Measurements from ENCODE around the gene VASN. TPM values are rescaled to one million over a fixed set of nuclear protein-coding genes. Genes with fewer than 3 reads are reported as not detected.
"Not testable (repeated sequence)": the region's sequence is repeated elsewhere in the genome, so short reads cannot be mapped to it uniquely, and the experiment has no call there.

VASN gene
- 16.6 TPM for total RNA-seq

- peak; percentile 32 for ATAC-seq
Observed at GRCh38 chr16:4371357-4372000, at the start of gene VASN. Gene VASN (plus strand): TSS chr16:4371848. CDS start chr16:4380878, 9,030 bp downstream.

DNA sequence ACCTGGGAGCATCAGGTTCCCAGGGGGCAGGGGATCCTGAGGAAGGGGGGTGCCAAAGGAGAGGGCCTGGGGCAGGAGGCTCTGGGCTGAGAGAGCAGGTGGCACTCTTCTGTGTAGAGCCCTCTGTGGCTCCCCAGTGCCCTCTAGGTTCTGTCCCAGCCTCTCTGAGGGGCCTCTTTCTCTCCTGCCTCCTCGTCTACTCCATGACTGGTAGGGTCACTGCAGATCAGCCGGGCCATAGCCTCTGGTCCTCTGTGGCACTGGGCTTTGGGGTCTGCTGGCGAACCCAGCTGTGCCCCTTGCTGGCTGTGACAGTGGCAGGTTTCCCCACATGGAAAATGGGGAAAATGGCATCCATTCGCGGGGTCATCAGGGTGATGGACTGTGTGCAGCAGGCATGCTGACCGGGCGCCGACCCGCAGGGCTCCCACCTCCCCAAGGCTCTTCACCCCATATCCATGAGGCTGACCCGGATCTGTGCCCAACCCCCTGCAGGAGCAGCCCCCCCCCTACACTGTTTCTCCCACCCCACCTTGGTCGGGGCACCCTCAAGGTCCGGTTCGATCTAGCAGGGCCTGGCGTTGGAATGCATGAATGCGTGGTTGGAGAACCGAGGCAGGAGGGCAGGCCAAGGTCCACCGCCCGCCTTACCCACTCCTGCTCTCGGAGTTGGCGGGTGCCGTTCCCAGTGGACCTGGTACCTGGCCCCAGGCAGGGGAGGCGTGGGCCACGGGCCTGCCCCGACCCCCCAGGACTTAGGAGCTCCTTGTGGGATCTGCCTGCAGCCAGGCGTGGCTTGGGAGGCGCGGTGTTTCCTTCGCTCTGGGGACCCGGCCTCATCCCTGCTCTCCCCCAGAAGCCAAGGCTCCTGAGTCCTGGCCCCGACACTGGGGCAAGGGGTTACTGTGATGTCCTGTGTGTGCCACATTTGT, 49.3 kb upstream of the VASN start:
- ATAC-seq, result no peak

DNA sequence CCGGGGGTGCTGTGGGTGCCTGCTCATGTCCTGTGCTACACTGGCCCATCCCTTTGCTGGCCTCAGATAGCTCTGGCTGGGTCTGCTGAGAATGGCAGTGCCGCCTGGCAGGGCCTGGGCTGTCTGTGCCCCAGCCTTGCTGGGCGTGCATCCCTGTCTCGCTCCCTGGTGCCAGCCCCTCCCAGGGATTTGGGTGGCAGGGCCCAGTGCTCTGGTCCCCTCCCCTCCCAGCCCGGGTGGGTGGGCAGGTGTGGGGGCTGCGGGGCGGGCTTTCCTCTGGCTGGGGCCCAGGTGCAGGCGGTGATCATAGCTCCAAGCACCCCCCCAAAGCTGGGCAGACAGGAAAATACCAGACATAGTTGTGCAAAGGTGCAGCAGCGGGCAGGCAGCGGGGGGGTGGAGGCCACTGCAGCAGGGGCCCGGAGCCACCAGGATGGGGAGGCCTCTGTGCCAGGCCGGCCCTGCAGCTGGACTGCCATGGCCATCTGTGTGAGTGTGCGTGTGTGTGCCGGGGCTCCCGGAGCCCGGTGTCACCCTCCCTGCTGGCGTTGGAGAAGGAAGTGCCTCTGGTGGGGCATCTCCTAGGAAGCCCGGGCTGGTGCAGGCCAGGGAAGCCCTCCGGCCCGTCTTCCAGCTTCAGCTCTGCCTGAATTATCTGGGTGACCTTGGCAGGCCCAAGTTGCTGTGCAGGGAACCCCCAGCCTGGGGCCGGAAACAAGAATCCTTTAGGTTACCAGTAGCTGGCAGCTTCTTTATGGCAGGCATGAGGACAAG, 48.4 kb upstream of the VASN start:
- no peak for ATAC-seq

- no peak for ATAC-seq
Observed at GRCh38 chr16:4323845-4324488, 47.7 kb upstream of the VASN start.

- no peak for ATAC-seq
Observed at GRCh38 chr16:4324492-4325252, 47.0 kb upstream of the VASN start.

- ATAC-seq, result no peak
Observed at GRCh38 chr16:4325253-4325758, 46.3 kb upstream of the VASN start.

GRCh38 chr16:4327386-4328045, 44.1 kb upstream of the VASN start:
- ATAC-seq, result peak; percentile 4

DNA sequence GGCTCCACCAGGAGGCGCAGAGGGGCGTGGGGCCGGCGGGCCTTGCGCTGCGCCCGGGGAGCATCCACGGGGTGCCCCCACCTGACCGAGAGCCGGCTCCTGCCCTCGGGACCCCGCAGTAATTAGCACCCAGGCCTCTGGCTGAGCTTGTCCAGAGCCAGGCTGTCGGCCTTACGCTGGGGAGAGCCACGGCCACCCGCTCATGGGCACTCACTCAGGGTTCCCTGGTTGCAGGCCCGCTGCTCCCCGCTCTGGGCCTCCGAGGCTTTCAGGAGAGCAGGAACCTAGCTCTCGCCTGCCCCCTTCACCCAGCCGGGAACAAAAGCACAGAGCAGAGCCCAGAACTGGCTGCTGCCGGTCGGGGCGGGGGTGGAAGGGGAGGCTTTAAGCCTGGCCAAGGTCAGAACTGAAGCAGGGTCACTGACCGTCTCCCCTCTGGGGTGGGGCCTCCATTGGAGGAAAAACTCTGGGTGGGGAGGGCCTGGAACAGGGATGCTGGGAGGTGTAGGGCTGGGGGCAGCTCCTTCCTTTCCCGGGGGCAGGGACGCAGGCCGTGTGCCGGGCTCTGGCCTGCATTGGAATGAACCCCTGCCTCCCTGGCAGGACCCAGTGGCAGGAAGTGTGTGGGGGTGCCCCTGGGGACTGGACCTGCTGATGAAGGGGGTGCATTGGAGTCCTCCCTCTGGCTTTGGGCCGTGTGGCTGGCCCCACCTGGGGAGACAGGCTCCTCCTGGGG, 43.4 kb upstream of the VASN start:
- ATAC-seq, result peak; percentile 61

DNA sequence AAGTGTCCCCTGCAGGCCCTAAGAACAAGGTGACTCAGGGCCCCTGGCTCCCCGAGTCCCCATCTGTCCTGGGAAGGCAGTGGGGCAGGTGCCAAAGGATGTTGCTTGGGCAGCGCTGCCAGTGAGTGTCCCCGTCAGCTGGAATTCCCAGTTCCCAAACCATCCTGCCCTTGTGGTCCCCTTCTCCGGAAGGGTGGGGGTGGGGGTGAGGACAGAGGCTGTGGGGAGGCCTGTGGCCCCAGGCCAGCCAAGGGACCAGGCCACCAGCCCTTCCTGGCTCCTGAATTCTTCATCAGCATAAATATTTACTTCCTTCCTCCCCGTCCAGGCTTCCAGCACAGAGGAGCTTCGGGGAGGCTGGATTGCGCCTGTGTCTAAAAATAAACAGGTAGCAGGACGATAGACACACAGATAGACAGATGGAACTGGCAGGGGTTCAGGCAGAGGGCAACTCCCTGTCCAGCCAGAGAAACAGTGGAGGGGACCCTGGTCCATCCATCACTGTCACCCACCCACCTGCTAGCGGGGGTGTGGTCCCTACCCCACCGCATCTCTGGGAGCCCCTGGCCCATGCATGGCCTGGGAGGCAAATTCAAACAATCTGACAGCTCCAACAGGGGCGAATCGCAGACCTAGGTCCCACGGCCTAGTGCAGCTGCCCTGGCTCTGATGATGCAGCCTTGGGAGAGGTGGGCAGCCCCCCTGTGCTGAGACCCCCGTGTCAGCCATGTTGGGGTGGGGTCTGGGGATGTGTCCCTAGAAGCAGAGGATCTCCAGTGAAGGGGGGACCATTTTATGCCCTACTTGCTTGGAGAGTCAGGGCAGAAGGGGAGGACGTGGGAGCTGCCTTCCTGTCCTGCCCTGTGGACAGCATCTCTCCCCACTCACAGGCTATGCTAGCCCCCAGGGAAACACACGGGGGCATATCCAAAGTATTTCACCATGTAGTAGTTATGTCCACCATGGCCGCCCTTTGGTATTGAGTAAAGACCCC, 42.6 kb upstream of the VASN start:
- no peak for ATAC-seq

- ATAC-seq, result peak; percentile 62
Observed at GRCh38 chr16:4330277-4330874, 41.3 kb upstream of the VASN start.

- no peak for ATAC-seq
Observed at GRCh38 chr16:4332083-4332482, 39.6 kb upstream of the VASN start.

GRCh38 chr16:4332623-4333307, 38.9 kb upstream of the VASN start:
- no peak for ATAC-seq

GRCh38 chr16:4333308-4333638, 38.4 kb upstream of the VASN start:
- no peak for ATAC-seq

GRCh38 chr16:4333714-4334113, 37.9 kb upstream of the VASN start:
- ATAC-seq, result not testable (repeated sequence)

DNA sequence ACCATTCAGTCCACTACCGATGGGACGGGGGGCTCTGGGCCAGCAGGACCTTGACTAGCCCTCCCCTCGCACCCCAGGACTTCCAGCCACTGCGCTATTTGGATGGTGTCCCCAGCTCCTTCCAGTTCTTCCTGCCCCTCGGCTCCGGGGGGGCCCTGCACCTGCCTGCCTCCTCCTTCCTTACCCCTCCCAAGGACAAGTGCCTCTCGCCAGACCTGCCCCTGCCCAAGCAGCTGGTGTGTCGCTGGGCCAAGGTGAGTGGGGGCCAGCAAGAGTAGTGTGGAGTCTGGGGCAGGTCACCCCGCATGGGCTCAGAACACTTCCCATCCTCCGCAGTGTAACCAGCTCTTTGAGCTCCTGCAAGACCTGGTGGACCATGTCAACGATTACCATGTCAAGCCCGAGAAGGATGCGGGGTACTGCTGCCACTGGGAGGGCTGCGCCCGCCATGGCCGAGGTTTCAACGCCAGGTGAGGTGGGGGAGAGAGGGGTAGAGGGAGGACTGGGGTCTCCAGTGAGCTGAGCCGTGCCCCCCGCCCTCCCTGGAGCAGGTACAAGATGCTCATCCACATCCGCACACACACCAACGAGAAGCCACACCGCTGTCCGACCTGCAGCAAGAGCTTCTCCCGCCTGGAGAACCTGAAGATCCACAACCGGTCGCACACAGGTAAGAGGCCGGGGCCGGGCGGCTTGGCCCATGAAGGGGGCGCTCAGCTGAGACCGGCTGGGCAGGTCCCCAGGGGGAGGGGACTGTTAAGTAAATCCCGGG, 36.7 kb upstream of the VASN start:
- ATAC-seq, result no peak

DNA sequence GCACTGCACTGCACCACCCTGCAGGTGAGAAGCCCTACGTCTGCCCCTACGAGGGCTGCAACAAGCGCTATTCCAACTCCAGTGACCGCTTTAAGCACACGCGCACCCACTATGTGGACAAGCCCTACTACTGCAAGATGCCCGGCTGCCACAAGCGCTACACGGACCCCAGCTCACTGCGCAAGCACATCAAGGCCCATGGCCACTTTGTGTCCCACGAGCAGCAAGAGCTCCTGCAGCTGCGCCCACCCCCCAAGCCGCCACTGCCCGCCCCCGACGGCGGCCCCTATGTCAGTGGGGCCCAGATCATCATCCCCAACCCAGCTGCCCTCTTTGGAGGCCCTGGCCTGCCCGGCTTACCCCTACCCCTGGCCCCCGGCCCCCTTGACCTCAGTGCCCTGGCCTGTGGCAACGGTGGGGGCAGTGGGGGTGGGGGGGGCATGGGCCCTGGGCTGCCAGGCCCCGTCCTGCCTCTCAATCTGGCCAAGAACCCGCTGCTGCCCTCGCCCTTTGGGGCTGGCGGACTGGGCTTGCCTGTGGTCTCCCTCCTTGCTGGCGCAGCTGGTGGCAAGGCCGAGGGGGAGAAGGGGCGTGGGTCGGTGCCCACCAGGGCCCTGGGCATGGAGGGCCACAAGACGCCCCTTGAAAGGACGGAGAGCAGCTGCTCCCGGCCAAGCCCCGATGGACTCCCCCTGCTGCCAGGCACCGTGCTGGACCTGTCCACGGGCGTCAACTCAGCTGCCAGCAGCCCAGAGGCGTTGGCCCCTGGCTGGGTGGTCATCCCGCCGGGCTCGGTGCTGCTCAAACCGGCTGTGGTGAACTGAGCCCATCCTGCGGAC, 34.7 kb upstream of the VASN start:
- no peak for ATAC-seq
